Sigmoid colon (tissue), 7 donors: Measurements from ENCODE around the gene DLGAP3. TPM values are rescaled to one million over a fixed set of nuclear protein-coding genes. Genes with fewer than 3 reads are reported as not detected.

Experiments used
- DNase-seq: peaks from one replicate; pipeline ENCODE4 v3.0.0-alpha.2; 2019
- H3K27ac ChIP-seq, 4 donors: fragments of 200-600 bp; sonication (generic); one replicate each; pipeline ENCODE4 v1.5.1; 2016 to 2019; ENCODE audit warnings: mild to moderate bottlenecking in 1 of 4
- H3K27me3 ChIP-seq, 3 donors: fragments of 200-600 bp; sonication (generic); one replicate each; pipeline ENCODE4 v1.5.1; 2019; ENCODE audit warnings: mild to moderate bottlenecking in 1 of 3
- H3K36me3 ChIP-seq, 4 donors: fragments of 200-600 bp; sonication (generic); one replicate each; pipeline ENCODE4 v1.5.1; 2016 to 2019
- H3K4me1 ChIP-seq, 4 donors: fragments of 200-600 bp; sonication (generic); one replicate each; pipeline ENCODE4 v1.5.1; 2017 to 2019
- H3K4me3 ChIP-seq, 4 donors: fragments of 200-600 bp; sonication (generic); one replicate each; pipeline ENCODE4 v1.5.1; 2017 to 2019; ENCODE audit warnings: mild to moderate bottlenecking in 2 of 4, moderate library complexity in 1 of 4
- H3K9me3 ChIP-seq, 4 donors: fragments of 200-600 bp in 3 of 4; sonication (generic) in 3 of 4; one replicate each; pipeline versions ENCODE4 v1.5.1 to v1.6.1; 2013 to 2019
- CTCF ChIP-seq, 4 experiments: fragments of 450-650 bp in 3 of 4; fragments of 200-600 bp in 1 of 4; IDR thresholded peaks; one replicate each; pipeline ENCODE4 v1.5.1; 2016 to 2019; ENCODE audit warnings: antibody characterized with exemption in 4 of 4, mild to moderate bottlenecking in 3 of 4, moderate library complexity in 2 of 4
- EP300 ChIP-seq, 4 donors: sonication (generic); formaldehyde crosslinking; IDR thresholded peaks; one replicate each; pipeline ENCODE4 v1.6.1; 2017; ENCODE audit warnings: antibody characterized with exemption in 4 of 4
- POLR2A ChIP-seq, 2 donors: fragments of 450-650 bp; IDR thresholded peaks; one replicate each; pipeline ENCODE4 v1.6.1; 2016; ENCODE audit warnings: antibody characterized with exemption in 2 of 2, mild to moderate bottlenecking in 2 of 2, moderate library complexity in 2 of 2
- POLR2AphosphoS5 ChIP-seq, 4 donors: sonication (generic); formaldehyde crosslinking; IDR thresholded peaks; one replicate each; pipeline ENCODE4 v1.6.1; 2017; ENCODE audit warnings: antibody characterized with exemption in 4 of 4
- WGBS, 2 donors: extraction: QIAGEN DNeasy Blood & Tissue Kit; methylation state at CpG; one replicate each; pipeline ENCODE4 v1.1.7; 2013; 5-methylcytosine and 5-hydroxymethylcytosine counted together
- intact Hi-C: fragments of 100-400 bp; cut with DNase I; formaldehyde crosslinking; loops from one replicate; pipeline ENCODE4 v1.15.1; 2023
- polyA plus RNA-seq, 3 donors: library from polyadenylated mRNA; stranded (reverse); fragments of 200-250 nt; gene quantifications; one replicate each; pipeline ENCODE4 v1.2.3, GENCODE V29; 2013
- total RNA-seq, 4 donors: library from RNA; depleted of rRNA; stranded (reverse); fragments of >200 nt; gene quantifications; one replicate each; pipeline ENCODE4 v1.1.0, GENCODE V29; 2016
- donor health status: healthy with polysubstance abuse.
- donor health status: Bipolar disorder and iron deficiency.
- donor health status: healthy.

DLGAP3 gene
- total and polyA plus RNA-seq, 7 donors = 0.36 to 0.68 (median 0.55) TPM; not detected in 2

DNA sequence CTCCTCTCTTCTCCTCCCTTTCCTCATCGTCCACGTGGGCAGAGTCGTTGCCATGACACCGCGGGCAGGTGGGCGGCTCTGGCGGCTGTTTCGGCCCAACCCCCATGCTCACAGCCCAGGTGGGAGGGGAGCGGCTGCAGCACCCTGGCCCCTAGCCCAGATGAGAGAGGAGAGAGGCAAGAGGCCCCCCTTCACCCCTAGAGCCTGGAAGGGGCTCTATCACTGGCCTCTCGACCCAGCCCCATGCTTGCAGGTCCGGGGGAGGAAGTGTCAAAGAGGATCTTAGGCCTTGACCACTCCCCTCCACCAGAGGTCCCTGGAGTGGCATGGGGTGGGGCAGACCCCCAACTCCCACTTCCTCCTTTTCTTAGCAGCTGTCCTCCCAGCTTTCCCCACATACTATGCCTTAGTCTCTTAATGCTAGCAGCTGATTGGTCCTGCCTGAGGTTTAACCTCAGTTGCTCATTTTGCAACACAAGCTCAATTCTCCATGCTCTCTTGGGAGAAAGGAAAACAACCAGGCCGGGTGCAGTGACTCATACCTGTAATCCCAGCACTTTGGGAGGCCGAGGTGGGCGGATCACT is 10.4 kb downstream of the DLGAP3 start:
- Histone ChIP-seq H3K9me3 (no peaks in the 10 kb centered on the region), H3K27me3 (peaks cover 3 to 46% (median 22%) of the 10 kb centered on the region in 3 donors), H3K36me3 (no peaks in the 10 kb centered on the region), H3K4me1 (no peaks in the 10 kb centered on the region), H3K4me3 (no peak overlapping the region), H3K27ac (no peak overlapping the region)
- no peak for DNase-seq
- intact Hi-C loops = no loop called here
- no peak for TF ChIP-seq POLR2AphosphoS5 (IDR thresholded peaks at IDR 0.05)
- no peak for TF ChIP-seq CTCF (IDR thresholded peaks at IDR 0.05)
- no peak for TF ChIP-seq POLR2A (IDR thresholded peaks at IDR 0.05)
- TF ChIP-seq EP300 (IDR thresholded peaks at IDR 0.05) = no peak
- WGBS, 2 donors = 10 to 17% methylated on average over 14 of the region's 14 CpGs

DNA sequence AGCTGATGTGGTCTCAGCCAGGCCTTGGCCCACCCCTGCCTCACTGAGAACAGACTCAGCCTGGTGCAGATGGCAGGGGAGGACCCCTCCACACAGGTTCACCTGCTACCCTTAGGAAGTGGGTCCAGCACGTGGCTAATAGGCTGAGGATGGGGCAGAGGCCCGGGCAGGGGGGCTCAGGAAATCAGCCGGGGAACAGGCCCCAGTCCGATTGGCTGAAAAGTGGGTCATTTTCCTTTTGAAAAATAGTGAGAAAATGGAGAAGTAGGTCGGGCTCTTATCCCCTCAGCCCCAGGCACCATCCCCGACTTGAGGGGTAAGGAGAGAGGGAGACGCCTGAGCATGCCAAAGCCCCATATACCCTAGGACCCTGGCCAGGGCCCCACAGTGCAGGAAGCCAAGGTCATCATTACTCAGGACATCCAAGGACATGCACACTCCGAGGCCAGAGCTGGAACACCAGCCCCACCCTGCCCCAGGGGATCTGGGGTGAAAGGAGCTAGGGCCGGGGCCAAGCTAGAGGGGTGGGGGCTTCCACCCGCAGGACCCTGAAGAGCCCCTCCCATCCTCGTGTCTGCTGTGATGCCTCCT is 11.0 kb downstream of the DLGAP3 start:
- H3K27me3 ChIP-seq = peaks cover 3 to 40% (median 17%) of the 10 kb centered on the region in 3 donors
- intact Hi-C loops = no loop called here
- H3K36me3 ChIP-seq = no peaks in the 10 kb centered on the region
- no peak overlapping the region for H3K4me3 ChIP-seq
- no peak overlapping the region for H3K27ac ChIP-seq
- WGBS, 2 donors = 22 to 29% methylated on average over 11 of the region's 11 CpGs
- H3K9me3 ChIP-seq = no peaks in the 10 kb centered on the region
- TF ChIP-seq POLR2AphosphoS5 (IDR thresholded peaks at IDR 0.05) (no peak), POLR2A (IDR thresholded peaks at IDR 0.05) (no peak), EP300 (IDR thresholded peaks at IDR 0.05) (no peak), CTCF (IDR thresholded peaks at IDR 0.05) (no peak)
- H3K4me1 ChIP-seq = no peaks in the 10 kb centered on the region
- DNase-seq = no peak

DNA sequence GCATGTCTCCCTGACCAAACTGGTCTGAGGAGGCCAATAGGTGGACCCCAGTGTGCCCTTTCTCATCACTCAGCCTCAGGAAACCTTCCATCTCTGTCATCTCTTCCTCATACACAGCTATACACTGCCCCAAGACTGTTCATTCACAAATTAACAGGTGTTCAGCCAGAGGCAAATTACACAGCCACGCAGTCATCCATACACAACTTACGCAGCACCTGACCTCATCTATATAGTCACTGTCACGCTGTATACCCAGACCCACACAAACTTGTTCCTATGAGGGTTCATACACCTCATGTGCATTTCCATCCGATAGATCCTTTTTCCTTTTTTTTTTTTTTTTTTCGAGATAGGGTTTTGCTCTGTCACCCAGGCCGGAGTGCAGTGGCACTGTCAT is 12.4 kb downstream of the DLGAP3 start:
- DNase-seq = no peak
- Histone ChIP-seq H3K27me3 (peaks cover 0 to 27% (median 4%) of the 10 kb centered on the region in 3 donors), H3K4me1 (no peaks in the 10 kb centered on the region), H3K36me3 (no peaks in the 10 kb centered on the region), H3K9me3 (no peaks in the 10 kb centered on the region), H3K4me3 (no peak overlapping the region), H3K27ac (no peak overlapping the region)
- WGBS, 2 donors = 87 to 92% methylated on average over 6 of the region's 6 CpGs
- TF ChIP-seq POLR2AphosphoS5 (IDR thresholded peaks at IDR 0.05) (no peak), CTCF (IDR thresholded peaks at IDR 0.05) (no peak), POLR2A (IDR thresholded peaks at IDR 0.05) (no peak), EP300 (IDR thresholded peaks at IDR 0.05) (no peak)
- intact Hi-C loops = no loop called here

GRCh38 chr1:34916104-34916503 is 13.3 kb downstream of the DLGAP3 start:
- Histone ChIP-seq H3K27ac (no peak overlapping the region), H3K36me3 (no peaks in the 10 kb centered on the region), H3K4me3 (no peak overlapping the region), H3K27me3 (peaks cover 0 to 17% (median 4%) of the 10 kb centered on the region in 3 donors), H3K9me3 (no peaks in the 10 kb centered on the region), H3K4me1 (no peaks in the 10 kb centered on the region)
- no peak for DNase-seq
- 82 to 91% methylated on average over 4 of the region's 4 CpGs for WGBS, 2 donors
- no peak for TF ChIP-seq POLR2AphosphoS5 (IDR thresholded peaks at IDR 0.05)
- no peak for TF ChIP-seq POLR2A (IDR thresholded peaks at IDR 0.05)
- TF ChIP-seq CTCF (IDR thresholded peaks at IDR 0.05) = no peak
- TF ChIP-seq EP300 (IDR thresholded peaks at IDR 0.05) = no peak
- intact Hi-C loops = no loop called here
